WTC11 (cell line): ENCODE measurements around the gene MBOAT2.

Source experiments
- E2F4 ChIP-seq: sonication (generic); formaldehyde crosslinking; IDR thresholded peaks from 2 replicates; pipeline ENCODE4 v1.8.1; 2022; ENCODE audit warnings: low read depth, mild to moderate bottlenecking, moderate library complexity, missing genetic modification reagents, borderline replicate concordance
- ESRRA ChIP-seq: sonication (generic); formaldehyde crosslinking; IDR thresholded peaks from 2 replicates; pipeline ENCODE4 v1.8.1; 2022; ENCODE audit warnings: mild to moderate bottlenecking, missing genetic modification reagents, borderline replicate concordance
- KAT7 ChIP-seq: sonication (generic); formaldehyde crosslinking; IDR thresholded peaks from 2 replicates; pipeline ENCODE4 v1.8.1; 2023; ENCODE audit warnings: missing genetic modification reagents, mild to moderate bottlenecking, borderline replicate concordance
- TEAD4 ChIP-seq: sonication (generic); formaldehyde crosslinking; IDR thresholded peaks from 2 replicates; pipeline ENCODE4 v1.8.0; 2022; ENCODE audit warnings: mild to moderate bottlenecking, missing genetic modification reagents
- ZBTB43 ChIP-seq: sonication (generic); formaldehyde crosslinking; IDR thresholded peaks from 2 replicates; pipeline ENCODE4 v1.8.1; 2023; ENCODE audit warnings: mild to moderate bottlenecking, missing genetic modification reagents
- ZNF121 ChIP-seq: sonication (generic); formaldehyde crosslinking; IDR thresholded peaks from 2 replicates; pipeline ENCODE4 v1.8.0; 2023; ENCODE audit warnings: missing genetic modification reagents

- TF ChIP-seq ZBTB43 (CRISPR knock-in tag) (no peak), ESRRA (CRISPR knock-in tag) (no peak), E2F4 (no peak), KAT7 (CRISPR knock-in tag) (no peak), ZNF121 (no peak), TEAD4 (no peak)
Observed at GRCh38 chr2:8993902-8994278, 9.6 kb downstream of the MBOAT2 start.
